B cell (primary cell): ENCODE results near the gene LGI4. TPM values are rescaled to one million over a fixed set of nuclear protein-coding genes. Genes with fewer than 3 reads are reported as not detected.

Source experiments
- ATAC-seq: fragments of 200-7000 bp; cut with Tn5 transposase; one replicate; pipeline ENCODE4 v1.10.0; 2021; ENCODE audit warnings: low read depth, mild to moderate bottlenecking, moderate number of reproducible peaks, moderate library complexity
- CTCF ChIA-PET: fragments of 350-600 bp; sonication (Branson Sonifier 250); formaldehyde crosslinking; loops from one replicate; lab custom pipeline; 2021; ENCODE audit warnings: antibody characterized with exemption, inconsistent platforms; lab: Charles Lee
- POLR2A ChIA-PET: fragments of 350-600 bp; sonication (Branson Sonifier 250); formaldehyde crosslinking; loops from one replicate; lab custom pipeline; 2021; ENCODE audit warnings: antibody characterized with exemption; lab: Charles Lee
- DNase-seq: peaks from one replicate; pipeline ENCODE4 v3.0.0; 2013
- H2AFZ ChIP-seq: 2 replicates; pipeline ENCODE4 v1.6.1; 2012; ENCODE audit warnings: mild to moderate bottlenecking, low read depth, low read length; ENCODE audit not compliant: insufficient read depth, poor library complexity, severe bottlenecking
- H3K27ac ChIP-seq, 2 donors: 1 replicate in 1 of 2; 2 replicates in 1 of 2; pipeline ENCODE4 v1.5.1; 2012 to 2013; ENCODE audit warnings: low read length in 2 of 2, mild to moderate bottlenecking in 2 of 2, moderate library complexity in 1 of 2
- H3K27me3 ChIP-seq, 4 experiments: fragments of 200-600 bp in 1 of 4; sonication (generic) in 1 of 4; replicated peaks in 1 of 4; 1 replicate in 2 of 4; 2 replicates in 2 of 4; pipeline versions ENCODE4 v1.6.1 to v1.7.0; 2013 to 2016; ENCODE audit warnings: low read length in 3 of 4, mild to moderate bottlenecking in 2 of 4, mixed read lengths in 1 of 4, moderate library complexity in 1 of 4; ENCODE audit not compliant: insufficient read depth in 4 of 4, control insufficient read depth in 3 of 4; ENCODE audit errors: control extremely low read depth in 1 of 4
- H3K36me3 ChIP-seq, 2 experiments: replicated peaks in 1 of 2; 1 replicate in 1 of 2; 2 replicates in 1 of 2; pipeline versions ENCODE4 v1.6.1 to v1.7.1; 2013; ENCODE audit warnings: low read length in 1 of 2; ENCODE audit not compliant: insufficient read depth in 2 of 2, control insufficient read depth in 1 of 2; ENCODE audit errors: control extremely low read depth in 1 of 2, extremely low read depth in 1 of 2
- H3K4me1 ChIP-seq, 2 donors: fragments of 200-600 bp in 1 of 2; sonication (generic) in 1 of 2; 1 replicate in 1 of 2; 2 replicates in 1 of 2; pipeline versions ENCODE4 v1.5.1 to v1.6.1; 2013 to 2017; ENCODE audit warnings: low read length in 2 of 2; ENCODE audit not compliant: control insufficient read depth in 2 of 2, insufficient read depth in 2 of 2
- H3K4me2 ChIP-seq: replicated peaks from 2 replicates; pipeline ENCODE3; 2012; ENCODE audit warnings: mild to moderate bottlenecking, low read depth, low read length; ENCODE audit not compliant: poor library complexity, severe bottlenecking
- H3K4me3 ChIP-seq, 5 experiments: fragments of 200-600 bp in 1 of 5; sonication (generic) in 1 of 5; 1 replicate in 3 of 5; 2 replicates in 2 of 5; pipeline versions ENCODE4 v1.5.1 to v1.7.0; 2011 to 2016; ENCODE audit warnings: low read length in 4 of 5, mild to moderate bottlenecking in 4 of 5, low read depth in 2 of 5, control low read depth in 1 of 5, moderate library complexity in 1 of 5; ENCODE audit not compliant: insufficient read depth in 1 of 5; ENCODE audit errors: control extremely low read depth in 1 of 5, extremely low read depth in 1 of 5
- H3K79me2 ChIP-seq: fragments of 200-600 bp; sonication (generic); one replicate; pipeline ENCODE4 v1.6.0; 2016; ENCODE audit warnings: low read length; ENCODE audit not compliant: control insufficient read depth, insufficient read depth
- H3K9ac ChIP-seq: fragments of 200-600 bp; sonication (generic); 2 replicates; pipeline ENCODE4 v1.6.1; 2017; ENCODE audit warnings: mild to moderate bottlenecking, low read length, moderate library complexity
- H3K9me3 ChIP-seq, 3 donors: one replicate each; pipeline versions ENCODE4 v1.6.1 to v1.7.1; 2013; ENCODE audit warnings: low read length in 2 of 3; ENCODE audit not compliant: control insufficient read depth in 2 of 3, insufficient read depth in 1 of 3; ENCODE audit errors: control extremely low read depth in 1 of 3
- H4K20me1 ChIP-seq: 2 replicates; pipeline ENCODE4 v1.6.0; 2012; ENCODE audit warnings: mild to moderate bottlenecking, low read length; ENCODE audit not compliant: insufficient read depth, control insufficient read depth, poor library complexity, severe bottlenecking
- H3K27ac Mint-ChIP-seq: one replicate; pipeline ENCODE4 v1.8.0; 2021; ENCODE audit warnings: mixed read lengths
- H3K27me3 Mint-ChIP-seq: one replicate; pipeline ENCODE4 v1.8.0; 2021; ENCODE audit warnings: mixed read lengths
- H3K4me1 Mint-ChIP-seq: one replicate; pipeline ENCODE4 v1.8.0; 2021; ENCODE audit warnings: mixed read lengths
- H3K4me3 Mint-ChIP-seq: one replicate; pipeline ENCODE4 v1.8.0; 2021; ENCODE audit warnings: mixed read lengths
- H3K9me3 Mint-ChIP-seq: one replicate; pipeline ENCODE4 v1.8.0; 2022; ENCODE audit warnings: mixed read lengths; ENCODE audit not compliant: insufficient read depth
- CTCF ChIP-seq: fragments of 200-600 bp; IDR thresholded peaks from one replicate; pipeline ENCODE4 v1.8.0; 2022; ENCODE audit warnings: antibody characterized with exemption, mild to moderate bottlenecking
- EZH2 ChIP-seq: IDR thresholded peaks from 2 replicates; pipeline ENCODE4 v1.6.1; 2012; ENCODE audit warnings: borderline replicate concordance, low read depth, mild to moderate bottlenecking, moderate library complexity, low read length; ENCODE audit not compliant: insufficient read depth, poor library complexity, severe bottlenecking
- WGBS: methylation state at CpG from one replicate; pipeline ENCODE4 v1.1.5; 2013; ENCODE audit warnings: missing lambda C conversion rate; ENCODE audit not compliant: insufficient coverage; 5-methylcytosine and 5-hydroxymethylcytosine counted together
- intact Hi-C: fragments of 100-400 bp; cut with micrococcal nuclease; formaldehyde crosslinking; loops from one replicate; pipeline ENCODE4 v1.10.0; 2022
- polyA plus RNA-seq: library from polyadenylated mRNA; depleted of rRNA; stranded (reverse); fragments of >200 nt; gene quantifications from 2 replicates; pipeline ENCODE4 v1.2.3, GENCODE V29; 2012
- total RNA-seq, 2 donors: library from RNA; stranded (reverse); fragments of 120-200 nt in 1 of 2; gene quantifications; 1 replicate in 1 of 2; 2 replicates in 1 of 2; pipeline versions ENCODE4 v1.2.3 to v1.2.4, GENCODE V29; 2013 to 2022

LGI4 gene
- total and polyA plus RNA-seq, 2 donors (not counting 1 experiment from before 2014, with no cell fraction given), result 0.40 to 0.59 TPM

- POLR2A ChIA-PET, result interaction anchor here (0.6 kb wide), 1 partner anchor 102 kb away, joined by 4 read pairs; no protein-coding TSS in a partner anchor
- 96% methylated on average over 6 of the region's 7 CpGs for WGBS
- Histone ChIP-seq H3K36me3 (peaks cover 10 to 51% of the 10 kb centered on the region in 2 experiments), H3K4me3 (no peak overlapping the region), H3K9me3 (peaks cover 0 to 4% (median 0%) of the 10 kb centered on the region in 3 donors), H3K4me2 (peak overlapping the region; percentile 100), H3K4me1 (peaks cover 20 to 25% of the 10 kb centered on the region in 2 donors), H4K20me1 (peaks cover 35% of the 10 kb centered on the region), H3K27ac (no peak overlapping the region), H2AFZ (no peak overlapping the region), H3K27me3 (peaks cover 0 to 3% (median 0%) of the 10 kb centered on the region in 4 experiments), H3K9ac (no peak overlapping the region), H3K79me2 (peaks cover 52% of the 10 kb centered on the region)
- TF ChIP-seq EZH2, result no peak
- no peak for TF ChIP-seq CTCF
- ATAC-seq (no peak), DNase-seq (no peak)
- intact Hi-C loops, result loop anchor here (10.0 kb wide), 1 partner anchor 308 kb away; no protein-coding TSS in a partner anchor
- H3K27me3 Mint-ChIP-seq, result no peaks in the 10 kb centered on the region
- H3K4me1 Mint-ChIP-seq, result peaks cover 50% of the 10 kb centered on the region
- peak overlapping the region; percentile 44 for H3K27ac Mint-ChIP-seq
- CTCF ChIA-PET, result interaction anchor here (1.5 to 1.9 kb wide), 2 partner anchors 20 to 50 kb away, joined by 4 to 6 read pairs; no protein-coding TSS in a partner anchor
- peak overlapping the region; percentile 100 for H3K4me3 Mint-ChIP-seq
- no peaks in the 10 kb centered on the region for H3K9me3 Mint-ChIP-seq
Observed at GRCh38 chr19:35156673-35157014, 21.8 kb upstream of the LGI4 start.

GRCh38 chr19:35155981-35156672 is 21.3 kb upstream of the LGI4 start:
- Histone ChIP-seq H4K20me1 (peaks cover 33% of the 10 kb centered on the region), H3K27me3 (peaks cover 0 to 3% (median 0%) of the 10 kb centered on the region in 4 experiments), H3K9ac (peak overlapping the region; percentile 77), H3K27ac (peak overlapping the region in 1 of 2 donors; percentile 85), H3K9me3 (no peaks in the 10 kb centered on the region), H3K4me1 (peaks cover 20 to 25% of the 10 kb centered on the region in 2 donors), H3K79me2 (peaks cover 52% of the 10 kb centered on the region), H3K36me3 (peaks cover 10 to 46% of the 10 kb centered on the region in 2 experiments), H3K4me2 (peak overlapping the region; percentile 100), H2AFZ (no peak overlapping the region), H3K4me3 (peak overlapping the region; percentile 34 to 93 (median 90))
- Mint-ChIP-seq H3K4me3 (peak overlapping the region; percentile 100), H3K27ac (peak overlapping the region; percentile 97), H3K27me3 (no peaks in the 10 kb centered on the region), H3K4me1 (peaks cover 51% of the 10 kb centered on the region), H3K9me3 (no peaks in the 10 kb centered on the region)
- ATAC-seq, result no peak
- ChIA-PET CTCF (interaction anchor here (1.5 to 1.9 kb wide), 2 partner anchors 20 to 50 kb away, joined by 4 to 6 read pairs; no protein-coding TSS in a partner anchor), POLR2A (no interaction called here)
- TF ChIP-seq EZH2 (no peak), CTCF (no peak)
- DNase-seq, result no peak
- WGBS, result 70% methylated on average over 5 of the region's 6 CpGs
- intact Hi-C loops, result loop anchor here (2.0 to 10.0 kb wide), 4 partner anchors 51 to 309 kb away; partner anchors contain the start of gene LSR
